Epidermal melanocyte (primary cell): Measurements from ENCODE around the gene KPNA4.

ENCODE experiments used
- DNase-seq: peaks from one replicate; pipeline ENCODE4 v3.0.0; 2011; ENCODE audit warnings: low spot score; ENCODE audit not compliant: insufficient read length

KPNA4 gene

DNA sequence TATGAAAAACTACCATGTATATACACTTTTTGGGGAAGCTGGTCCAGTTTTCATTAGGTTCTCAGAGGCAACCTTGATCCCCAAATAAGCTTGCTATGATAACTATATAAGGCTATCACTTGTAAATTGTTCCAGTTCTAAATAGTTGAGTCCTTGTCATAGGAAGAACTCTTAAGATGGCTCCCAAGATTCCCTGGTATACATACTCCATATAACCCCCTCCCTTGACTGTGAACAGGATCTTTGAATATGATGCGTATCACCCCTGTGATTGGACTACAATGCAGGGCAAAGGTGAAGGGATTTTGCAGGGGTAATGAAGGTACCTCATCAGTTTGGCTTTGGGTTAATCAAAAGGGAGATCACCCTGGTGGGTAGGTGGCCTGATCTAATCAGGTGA, 67.2 kb downstream of the KPNA4 start:
- DNase-seq: no peak

DNA sequence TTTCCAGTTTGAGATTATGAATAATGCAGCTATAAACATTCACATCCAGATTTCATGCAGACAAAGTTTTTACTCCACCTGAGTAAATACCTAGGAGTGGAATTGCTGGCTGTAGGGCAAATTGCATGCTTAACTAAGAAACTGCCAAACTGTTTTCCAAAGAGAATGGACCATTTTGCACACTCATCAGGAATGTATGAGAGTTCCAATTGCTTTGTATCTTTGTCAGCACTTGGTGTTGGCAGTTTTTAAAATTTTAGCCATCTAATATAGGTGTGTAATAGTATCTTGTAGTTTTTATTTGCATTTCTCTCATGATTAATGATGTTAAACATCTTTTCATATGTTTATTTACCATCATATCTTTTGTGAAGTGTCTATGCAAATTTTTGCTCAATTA, 75.2 kb downstream of the KPNA4 start:
- no peak for DNase-seq

- DNase-seq: no peak
Measured at GRCh38 chr3:160486459-160486869, 78.9 kb downstream of the KPNA4 start.

GRCh38 chr3:160482796-160483195, 82.6 kb downstream of the KPNA4 start:
- no peak for DNase-seq

- DNase-seq: no peak
Measured at GRCh38 chr3:160481856-160482255, 83.5 kb downstream of the KPNA4 start.

- no peak for DNase-seq
Measured at GRCh38 chr3:160480931-160481330, 84.4 kb downstream of the KPNA4 start.

- no peak for DNase-seq
Measured at GRCh38 chr3:160479376-160479775, 86.0 kb downstream of the KPNA4 start.

DNA sequence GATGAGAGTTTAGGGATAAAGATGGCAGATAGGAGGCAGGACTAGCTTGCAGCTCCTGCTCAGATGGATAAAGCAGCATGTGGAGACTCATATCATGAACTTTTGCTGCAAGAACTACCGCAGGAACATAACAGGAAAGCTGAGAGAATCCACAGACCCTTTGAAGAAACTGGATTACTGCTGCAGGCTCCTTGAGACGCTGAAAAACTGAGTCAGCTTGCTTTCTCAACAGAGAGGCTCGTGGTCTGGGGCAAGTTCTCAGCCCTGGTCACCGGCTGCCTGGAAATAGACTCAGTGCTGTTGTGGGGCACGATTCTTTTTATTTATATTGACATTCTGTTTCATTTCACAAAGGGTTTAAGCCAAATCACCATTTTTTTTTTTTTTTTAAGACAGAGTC, 87.0 kb downstream of the KPNA4 start:
- DNase-seq: no peak

DNA sequence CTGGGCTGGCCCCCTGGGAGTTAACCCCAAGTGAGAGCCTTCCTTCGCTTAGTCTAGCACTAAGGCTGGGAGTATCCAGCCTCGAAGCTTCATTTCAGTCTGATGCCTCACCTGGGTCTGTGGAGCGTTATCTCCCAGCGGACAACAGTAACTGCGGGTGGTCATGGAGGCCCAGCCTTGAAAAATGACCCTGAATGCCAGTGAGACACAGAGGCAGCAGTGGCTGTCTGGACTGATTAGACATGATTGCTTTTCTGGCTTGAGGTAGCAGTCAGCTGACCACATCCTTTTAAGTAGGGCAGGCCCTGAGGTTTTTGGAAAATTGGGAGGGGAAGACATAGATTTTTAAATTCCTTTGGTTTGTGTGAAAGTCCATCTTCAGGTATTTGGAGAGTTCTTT, 87.6 kb downstream of the KPNA4 start:
- no peak for DNase-seq

DNA sequence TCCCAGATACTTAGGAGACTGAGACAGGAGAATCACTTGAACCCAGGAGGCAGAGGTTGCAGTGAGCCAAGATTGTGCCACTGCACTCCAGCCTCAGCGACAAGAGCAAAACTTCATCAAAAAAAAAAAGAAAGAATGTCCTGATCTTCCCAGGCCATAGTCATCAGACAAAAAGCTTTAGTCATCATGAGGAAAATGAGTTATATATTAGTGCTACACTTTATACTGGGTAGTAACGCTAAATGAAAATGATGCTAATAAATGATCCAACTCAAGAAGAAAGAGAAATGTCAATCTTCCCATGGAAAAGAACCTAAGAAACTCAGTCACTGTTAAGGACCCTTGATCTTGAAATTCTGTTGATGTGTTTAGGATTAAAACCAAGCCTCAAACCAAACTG, 89.5 kb downstream of the KPNA4 start:
- no peak for DNase-seq

- DNase-seq: no peak
Measured at GRCh38 chr3:160475153-160475552, 90.2 kb downstream of the KPNA4 start.

DNA sequence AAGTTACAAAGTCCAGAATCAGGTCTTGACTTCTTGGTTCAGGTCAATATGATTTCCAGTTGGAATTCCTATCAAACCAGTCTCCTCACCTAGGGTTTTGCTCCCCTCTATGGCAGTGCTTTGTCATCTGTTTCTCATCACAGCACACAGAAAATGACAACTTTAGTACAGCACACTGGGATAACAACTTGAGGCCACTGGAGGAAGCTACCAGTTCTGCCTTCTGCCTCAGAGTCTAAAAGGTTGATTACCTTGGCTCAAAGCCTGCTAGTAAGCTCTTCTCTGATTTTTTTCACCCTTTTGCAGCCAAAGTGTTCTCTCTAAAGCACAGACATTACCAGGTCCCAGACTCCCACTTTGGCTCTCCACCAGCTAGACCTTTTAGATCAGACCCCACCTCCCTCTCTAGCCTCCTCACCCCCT, 90.9 kb downstream of the KPNA4 start:
- DNase-seq: no peak

- DNase-seq: peak; percentile 41
Measured at GRCh38 chr3:160473978-160474377, 91.4 kb downstream of the KPNA4 start.

GRCh38 chr3:160473221-160473620, 92.2 kb downstream of the KPNA4 start:
- DNase-seq: no peak

DNA sequence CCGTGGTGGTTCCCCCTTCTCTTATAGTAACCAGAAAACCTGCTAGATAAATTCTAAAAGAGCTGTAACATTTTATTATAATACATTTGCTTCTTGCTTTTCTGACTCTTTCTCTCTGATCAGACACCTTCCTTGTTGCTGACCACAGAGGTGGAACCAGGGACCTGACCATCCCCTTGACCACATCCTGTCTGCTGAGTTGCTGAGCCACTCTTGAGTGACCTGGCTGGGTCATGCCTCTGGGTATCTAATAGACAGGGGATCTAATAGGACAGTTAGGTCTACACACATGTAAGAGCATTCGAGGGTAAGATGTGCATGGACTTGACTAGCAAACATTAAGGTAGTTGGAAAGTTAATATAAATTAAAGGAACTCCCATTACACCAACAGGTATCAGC, 93.0 kb downstream of the KPNA4 start:
- DNase-seq: no peak

DNA sequence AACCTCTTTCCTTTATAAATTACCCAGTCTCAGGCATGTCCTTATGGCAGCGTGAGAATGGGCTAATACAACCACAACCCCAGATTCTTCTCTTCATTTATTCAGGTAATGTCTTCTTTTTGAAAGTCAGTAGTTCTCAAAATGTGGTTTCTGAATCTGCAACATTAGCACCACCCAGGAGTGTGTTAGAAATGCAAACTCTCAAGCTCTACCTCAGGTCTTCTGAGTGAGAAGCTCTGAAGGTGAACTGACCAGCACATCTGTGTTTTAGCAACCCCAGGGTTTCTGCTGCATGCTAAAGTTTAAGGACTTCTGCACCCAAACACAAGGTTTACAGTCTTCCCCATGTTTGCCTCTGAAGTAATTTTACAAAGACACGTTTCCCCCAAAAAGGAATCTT, 93.5 kb downstream of the KPNA4 start:
- DNase-seq: no peak

GRCh38 chr3:160470181-160470580, 95.2 kb downstream of the KPNA4 start:
- DNase-seq: no peak

DNA sequence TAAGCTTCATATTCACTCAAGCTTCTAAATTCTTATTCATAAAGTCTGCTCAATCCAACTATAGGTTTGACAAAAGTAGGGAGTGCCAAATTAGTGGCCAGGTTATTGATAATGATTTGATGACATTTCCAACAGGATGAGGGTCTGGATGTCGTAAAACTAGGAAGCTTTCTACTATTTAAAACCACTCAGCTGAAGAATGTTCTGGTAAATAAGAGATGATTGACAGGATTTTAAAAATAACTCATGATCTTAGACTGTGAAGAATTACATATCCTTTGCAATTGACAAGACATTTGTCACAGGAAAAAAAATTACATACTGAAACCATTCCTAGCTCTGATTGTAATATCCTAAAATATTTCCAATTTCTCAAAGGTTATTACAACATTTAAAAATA, 100.4 kb downstream of the KPNA4 start:
- DNase-seq: no peak

DNA sequence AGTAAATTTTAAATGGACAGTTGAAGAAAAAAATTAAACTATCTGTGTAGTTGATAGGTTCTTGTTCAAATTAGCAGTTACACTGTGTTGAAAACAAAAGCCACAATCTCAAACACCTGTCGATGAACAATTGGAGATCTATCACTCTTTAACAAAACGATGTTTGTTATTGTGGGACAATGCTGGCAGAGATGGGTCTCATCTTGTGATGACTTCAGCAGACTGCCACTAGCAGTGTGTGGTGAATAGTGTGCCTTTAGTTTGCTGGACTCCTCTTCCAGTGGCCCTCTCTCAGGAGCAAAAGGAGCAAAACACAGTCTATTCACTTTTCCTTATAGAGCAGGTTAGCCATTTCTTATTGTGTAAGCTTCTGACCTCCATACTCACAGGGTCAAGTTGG, 101.0 kb downstream of the KPNA4 start:
- no peak for DNase-seq

DNA sequence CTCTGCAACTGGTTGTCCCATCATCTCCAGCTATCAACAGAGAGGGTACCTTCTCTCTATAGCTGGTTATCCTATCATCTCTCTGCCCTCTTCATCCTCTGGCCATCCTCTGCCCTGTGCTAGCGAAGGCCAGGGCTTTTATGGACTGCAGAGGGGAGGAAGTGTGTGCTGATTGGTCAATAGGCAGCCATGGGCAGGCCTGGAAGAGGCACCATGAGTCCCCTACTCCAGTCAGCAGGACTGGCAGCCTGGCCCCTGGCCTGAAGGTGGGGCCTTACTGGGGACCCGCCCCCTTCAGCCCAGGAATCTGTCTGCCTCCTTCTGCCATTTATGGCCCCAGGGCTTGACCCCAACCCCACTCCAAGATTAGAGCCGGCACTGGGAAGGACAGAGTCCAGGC, 105.3 kb downstream of the KPNA4 start:
- no peak for DNase-seq

DNA sequence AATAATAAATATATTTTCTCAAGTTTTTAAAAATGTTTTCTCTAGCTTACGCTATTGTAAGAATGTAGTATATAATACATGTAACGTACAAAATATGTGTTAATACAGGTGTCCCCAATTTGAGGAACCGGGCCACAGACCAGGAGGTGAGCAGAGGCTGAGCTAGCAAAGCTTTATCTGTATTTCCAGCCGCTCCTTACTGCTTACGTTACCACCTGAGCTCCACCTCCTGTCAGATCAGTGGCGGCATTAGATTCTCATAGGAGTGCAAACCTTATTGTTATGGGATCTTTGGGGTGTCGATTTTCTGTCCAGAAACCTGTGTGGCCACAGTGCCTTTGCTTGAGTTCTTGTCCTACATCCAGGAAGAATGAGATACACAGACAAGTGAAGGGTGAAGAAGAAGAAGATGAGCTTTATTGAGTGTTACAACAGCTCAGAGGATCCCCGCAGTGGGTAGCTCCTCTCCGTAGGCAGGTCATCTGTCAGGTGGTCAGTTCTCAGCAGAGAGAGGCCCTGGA, 105.9 kb downstream of the KPNA4 start:
- DNase-seq: no peak

DNA sequence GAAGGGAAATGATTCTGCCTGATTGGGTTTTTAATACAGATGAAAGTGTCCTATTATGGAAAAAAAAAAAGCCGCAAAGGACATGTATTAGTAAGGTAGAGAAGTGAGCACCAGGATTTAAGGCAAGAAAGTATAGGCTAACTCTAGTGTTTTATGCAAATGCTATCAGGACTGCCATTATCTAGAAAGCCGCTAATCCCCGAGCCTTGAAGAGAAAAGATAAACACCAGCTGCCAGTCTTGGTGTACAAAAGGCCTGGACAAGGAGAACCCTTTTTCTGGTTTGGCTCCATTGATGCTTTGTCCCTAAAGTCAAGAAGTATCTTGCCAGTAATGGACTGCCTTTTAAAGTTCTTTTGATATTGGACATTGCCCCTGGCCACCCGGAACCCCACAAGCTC, 107.2 kb downstream of the KPNA4 start:
- DNase-seq: no peak

GRCh38 chr3:160455846-160456245, 109.5 kb downstream of the KPNA4 start:
- DNase-seq: no peak

GRCh38 chr3:160454995-160455394, 110.4 kb downstream of the KPNA4 start:
- no peak for DNase-seq
